ENCODE data around the gene ATP1B3.

GRCh38 chr3:141853629-141854168, 22.7 kb upstream of the ATP1B3 start:
- TF ChIP-seq CTCF (conservative IDR thresholded peaks at IDR 0.05; ENCODE audit: low read depth, low read length) (no peak), EZH2 (IDR thresholded peaks at IDR 0.05; ENCODE audit: borderline replicate concordance, low read depth, low read length, poor library complexity, severe bottlenecking) (no peak)
